Parathyroid adenoma (tissue), 2 donors: ENCODE data around the gene SLC4A2.
A peak's percentile ranks its signal among the peaks of the same experiment; 100 is the strongest.

Experiments used
- H2AFZ ChIP-seq: fragments of 300-600 bp; sonication (generic); one replicate; pipeline ENCODE4 v1.7.0; 2017; ENCODE audit warnings: antibody characterized with exemption, mild to moderate bottlenecking
- H3K27ac ChIP-seq: fragments of 300-600 bp; sonication (generic); one replicate; pipeline ENCODE4 v1.7.0; 2017
- H3K27me3 ChIP-seq: fragments of 300-600 bp; sonication (generic); one replicate; pipeline ENCODE4 v1.7.0; 2017; ENCODE audit warnings: low read length; ENCODE audit not compliant: control insufficient read depth, insufficient read depth
- H3K36me3 ChIP-seq: fragments of 300-600 bp; sonication (generic); one replicate; pipeline ENCODE4 v1.7.0; 2017; ENCODE audit warnings: low read length; ENCODE audit not compliant: control insufficient read depth, insufficient read depth
- H3K4me1 ChIP-seq: fragments of 300-600 bp; sonication (generic); one replicate; pipeline ENCODE4 v1.7.0; 2017; ENCODE audit warnings: control low read depth
- H3K4me2 ChIP-seq: fragments of 300-600 bp; sonication (generic); one replicate; pipeline ENCODE4 v1.7.0; 2017; ENCODE audit warnings: low read length
- H3K4me3 ChIP-seq: fragments of 300-600 bp; sonication (generic); one replicate; pipeline ENCODE4 v1.7.0; 2017; ENCODE audit warnings: low read depth, low read length
- H3K79me2 ChIP-seq: fragments of 300-600 bp; sonication (generic); one replicate; pipeline ENCODE4 v1.7.0; 2017; ENCODE audit warnings: control low read depth
- H3K9ac ChIP-seq: fragments of 300-600 bp; sonication (generic); one replicate; pipeline ENCODE4 v1.7.0; 2017; ENCODE audit warnings: mild to moderate bottlenecking
- H3K9me3 ChIP-seq: fragments of 300-600 bp; sonication (generic); one replicate; pipeline ENCODE4 v1.7.0; 2017; ENCODE audit warnings: low read length; ENCODE audit not compliant: control insufficient read depth
- TF ChIP-seq, protein P1 (sequence below): fragments of 300-600 bp; sonication (generic); IDR thresholded peaks from one replicate; pipeline ENCODE4 v1.7.0; 2017; ENCODE audit warnings: antibody characterized with exemption, mild to moderate bottlenecking
- donor health status: primary hyperparathyroidism.

The SLC4A2 gene

DNA sequence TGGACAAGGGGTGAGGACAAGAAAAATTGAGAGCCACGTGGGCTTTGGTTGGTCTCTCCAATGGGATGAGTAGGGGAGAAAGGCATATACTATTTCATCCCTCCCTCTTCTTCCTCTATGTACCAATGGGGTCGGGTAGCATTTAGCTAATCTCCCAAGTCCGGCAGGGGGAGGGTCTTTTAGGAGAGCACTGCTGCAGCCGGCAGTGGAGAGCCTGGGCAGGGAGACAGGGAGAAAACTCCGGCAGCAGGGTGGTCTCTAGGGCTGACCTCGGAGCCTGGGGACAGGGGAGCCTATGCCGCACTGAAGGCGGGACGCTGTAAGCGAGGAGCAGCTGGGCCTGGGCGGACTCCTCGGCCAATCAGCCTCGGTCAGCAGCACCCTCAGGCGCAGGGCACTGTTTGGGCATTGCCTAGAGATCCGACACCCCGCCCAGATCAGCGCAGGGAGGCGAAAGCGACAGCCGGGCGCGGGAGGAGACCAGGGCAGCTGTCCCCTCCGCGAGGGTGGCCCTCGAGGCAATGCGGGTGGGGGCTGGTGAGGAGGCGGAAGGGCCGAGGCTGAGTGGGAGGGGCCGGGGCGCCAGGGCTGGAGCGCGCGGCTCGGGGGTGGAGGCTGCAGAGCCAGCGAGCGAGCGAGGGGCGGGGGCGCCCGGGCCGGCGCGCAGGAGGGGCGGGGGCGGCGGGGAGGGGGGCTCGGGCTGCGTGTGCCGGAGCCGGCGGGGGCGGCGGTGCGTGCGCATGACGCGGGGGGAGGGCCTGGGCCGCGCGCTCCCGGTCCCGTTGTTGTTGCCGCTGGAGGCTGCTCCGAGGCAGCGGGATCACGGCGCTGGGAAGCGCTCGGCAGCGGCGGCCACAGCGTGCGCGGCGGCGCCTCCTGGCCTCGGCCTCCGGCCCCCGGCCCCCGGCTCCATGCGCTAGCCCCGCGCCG is 26.6 kb downstream of the SLC4A2 start, which contains the start of gene AGAP3:
AGAP3 (plus strand) TSS at position 785 of the 930 bp plus-strand sequence. CDS start 267 bp downstream, outside the sequence.
- H3K4me2 ChIP-seq, result peak within 1 kb of the TSS; percentile 97
- H3K4me1 ChIP-seq, result peaks cover 44% of the 10 kb centered on the region
- peak within 1 kb of the TSS; percentile 78 for H3K4me3 ChIP-seq
- no peaks in the 10 kb centered on the region for H3K27me3 ChIP-seq
- H3K36me3 ChIP-seq, result no peaks in the 10 kb centered on the region
- peaks cover 33% of the 10 kb centered on the region for H3K79me2 ChIP-seq
- H3K9ac ChIP-seq, result peak within 1 kb of the TSS; percentile 82
- H3K27ac ChIP-seq, result peak within 1 kb of the TSS; percentile 87
- no peaks in the 10 kb centered on the region for H3K9me3 ChIP-seq
- peak within 1 kb of the TSS; percentile 71 for H2AFZ ChIP-seq
- TF ChIP-seq, protein P1, sequence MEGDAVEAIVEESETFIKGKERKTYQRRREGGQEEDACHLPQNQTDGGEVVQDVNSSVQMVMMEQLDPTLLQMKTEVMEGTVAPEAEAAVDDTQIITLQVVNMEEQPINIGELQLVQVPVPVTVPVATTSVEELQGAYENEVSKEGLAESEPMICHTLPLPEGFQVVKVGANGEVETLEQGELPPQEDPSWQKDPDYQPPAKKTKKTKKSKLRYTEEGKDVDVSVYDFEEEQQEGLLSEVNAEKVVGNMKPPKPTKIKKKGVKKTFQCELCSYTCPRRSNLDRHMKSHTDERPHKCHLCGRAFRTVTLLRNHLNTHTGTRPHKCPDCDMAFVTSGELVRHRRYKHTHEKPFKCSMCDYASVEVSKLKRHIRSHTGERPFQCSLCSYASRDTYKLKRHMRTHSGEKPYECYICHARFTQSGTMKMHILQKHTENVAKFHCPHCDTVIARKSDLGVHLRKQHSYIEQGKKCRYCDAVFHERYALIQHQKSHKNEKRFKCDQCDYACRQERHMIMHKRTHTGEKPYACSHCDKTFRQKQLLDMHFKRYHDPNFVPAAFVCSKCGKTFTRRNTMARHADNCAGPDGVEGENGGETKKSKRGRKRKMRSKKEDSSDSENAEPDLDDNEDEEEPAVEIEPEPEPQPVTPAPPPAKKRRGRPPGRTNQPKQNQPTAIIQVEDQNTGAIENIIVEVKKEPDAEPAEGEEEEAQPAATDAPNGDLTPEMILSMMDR, result no peak

- Histone ChIP-seq H2AFZ (peak overlapping the region; percentile 65), H3K79me2 (peaks cover 42% of the 10 kb centered on the region), H3K4me1 (peaks cover 43% of the 10 kb centered on the region), H3K4me2 (peak overlapping the region; percentile 97), H3K36me3 (no peaks in the 10 kb centered on the region), H3K9ac (peak overlapping the region; percentile 82), H3K4me3 (peak overlapping the region; percentile 78), H3K27me3 (no peaks in the 10 kb centered on the region), H3K9me3 (no peaks in the 10 kb centered on the region), H3K27ac (peak overlapping the region; percentile 87)
- TF ChIP-seq, protein P1, result no peak
Observed at GRCh38 chr7:151086802-151087244, 27.4 kb downstream of the SLC4A2 start.

DNA sequence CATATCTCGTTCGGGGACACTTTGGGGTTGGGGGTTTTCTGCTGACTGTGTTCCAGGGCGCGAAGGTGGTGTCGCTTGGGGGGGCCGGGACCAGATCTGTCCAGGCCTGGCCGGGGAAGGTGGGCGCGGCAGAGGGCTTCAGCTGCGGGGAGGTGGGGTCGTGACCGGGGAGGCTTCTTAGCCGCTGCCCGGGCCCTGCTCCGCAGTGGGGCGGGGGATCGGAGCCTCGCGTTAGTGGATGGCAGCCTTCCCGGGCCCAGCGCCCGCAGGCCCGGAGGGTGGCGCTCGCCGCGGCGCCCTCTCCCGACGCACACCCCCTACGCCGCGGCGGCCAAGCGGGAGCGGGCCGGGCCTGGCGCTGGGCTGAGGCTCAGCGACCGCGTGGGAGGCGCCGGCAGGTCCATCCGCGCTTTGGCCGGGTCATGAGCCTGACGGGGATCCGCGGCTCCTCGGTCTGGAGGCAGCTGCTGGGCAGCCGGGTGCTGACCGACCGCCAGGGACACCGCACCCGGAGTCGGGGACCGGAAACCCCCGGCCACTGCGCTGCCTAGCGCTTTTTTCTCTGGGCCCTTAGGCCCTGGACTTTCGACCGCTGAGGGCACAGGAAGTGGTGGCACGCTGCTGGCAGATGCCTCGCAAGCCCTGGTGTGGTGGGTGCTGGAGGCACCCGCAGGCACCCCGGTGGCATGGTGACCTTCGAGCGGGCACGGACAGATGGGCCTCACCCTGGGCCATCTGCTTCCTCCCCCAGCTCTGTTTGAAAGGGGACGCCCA is 28.0 kb downstream of the SLC4A2 start:
- Histone ChIP-seq H3K27ac (peak overlapping the region; percentile 87), H3K4me1 (peaks cover 38% of the 10 kb centered on the region)

GRCh38 chr7:151088019-151088855 is 28.8 kb downstream of the SLC4A2 start:
- Histone ChIP-seq H3K9me3 (no peaks in the 10 kb centered on the region), H3K4me3 (peak overlapping the region; percentile 78), H3K4me1 (peaks cover 38% of the 10 kb centered on the region), H3K79me2 (peaks cover 56% of the 10 kb centered on the region), H2AFZ (no peak overlapping the region), H3K4me2 (peak overlapping the region; percentile 97), H3K9ac (no peak overlapping the region), H3K36me3 (no peaks in the 10 kb centered on the region), H3K27ac (peak overlapping the region; percentile 87), H3K27me3 (no peaks in the 10 kb centered on the region)
- TF ChIP-seq, protein P1, result no peak

More for the DNA sequence above, 28.0 kb downstream of the SLC4A2 start:
- TF ChIP-seq, protein P1, result no peak
- peak overlapping the region; percentile 97 for H3K4me2 ChIP-seq
- no peaks in the 10 kb centered on the region for H3K36me3 ChIP-seq
- H3K9ac ChIP-seq, result peak overlapping the region; percentile 82
- H3K4me3 ChIP-seq, result peak overlapping the region; percentile 78
- peaks cover 48% of the 10 kb centered on the region for H3K79me2 ChIP-seq
- H3K27me3 ChIP-seq, result no peaks in the 10 kb centered on the region
- H3K9me3 ChIP-seq, result no peaks in the 10 kb centered on the region
- H2AFZ ChIP-seq, result peak overlapping the region; percentile 65
